ENCODE results near the gene TMEM51. TPM values are rescaled to one million over a fixed set of nuclear protein-coding genes. Genes with fewer than 3 reads are reported as not detected.

The TMEM51 gene
- total RNA-seq, 1 donor from 2014 or later = 1.9 TPM

DNA sequence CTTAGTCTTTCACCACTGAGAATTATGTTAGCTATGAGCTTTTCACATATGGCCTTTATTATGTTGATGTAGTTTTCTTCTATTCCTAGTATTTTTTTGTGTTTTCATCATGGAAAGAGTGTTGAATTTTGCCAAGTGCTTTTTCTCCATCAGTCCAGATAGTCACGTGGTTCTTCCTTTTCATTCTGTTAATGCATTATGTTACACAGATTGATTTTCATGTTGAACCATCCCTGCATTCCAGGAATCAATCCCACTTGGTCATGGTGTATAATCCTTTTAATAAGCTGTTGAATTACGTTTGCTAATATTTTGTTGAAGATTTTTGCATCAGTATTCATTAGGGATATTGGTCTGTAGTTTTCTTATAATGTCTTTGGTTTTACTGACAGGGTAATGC is 111.2 kb downstream of the TMEM51 start:
- Mint-ChIP-seq H3K9me3 (ENCODE audit: low read depth) (peaks cover 9% of the 10 kb centered on the region), H3K4me3 (ENCODE audit: unreplicated experiment) (no peak overlapping the region), H3K4me1 (ENCODE audit: low read depth) (peaks cover 9% of the 10 kb centered on the region), H3K27me3 (ENCODE audit: low read depth) (peaks cover 6% of the 10 kb centered on the region), H3K36me3 (ENCODE audit: low read depth) (peaks cover 2% of the 10 kb centered on the region), H3K27ac (ENCODE audit: unreplicated experiment) (no peak overlapping the region)
- DNase-seq (ENCODE audit: low spot score) = no peak
- TF ChIP-seq, protein P1, sequence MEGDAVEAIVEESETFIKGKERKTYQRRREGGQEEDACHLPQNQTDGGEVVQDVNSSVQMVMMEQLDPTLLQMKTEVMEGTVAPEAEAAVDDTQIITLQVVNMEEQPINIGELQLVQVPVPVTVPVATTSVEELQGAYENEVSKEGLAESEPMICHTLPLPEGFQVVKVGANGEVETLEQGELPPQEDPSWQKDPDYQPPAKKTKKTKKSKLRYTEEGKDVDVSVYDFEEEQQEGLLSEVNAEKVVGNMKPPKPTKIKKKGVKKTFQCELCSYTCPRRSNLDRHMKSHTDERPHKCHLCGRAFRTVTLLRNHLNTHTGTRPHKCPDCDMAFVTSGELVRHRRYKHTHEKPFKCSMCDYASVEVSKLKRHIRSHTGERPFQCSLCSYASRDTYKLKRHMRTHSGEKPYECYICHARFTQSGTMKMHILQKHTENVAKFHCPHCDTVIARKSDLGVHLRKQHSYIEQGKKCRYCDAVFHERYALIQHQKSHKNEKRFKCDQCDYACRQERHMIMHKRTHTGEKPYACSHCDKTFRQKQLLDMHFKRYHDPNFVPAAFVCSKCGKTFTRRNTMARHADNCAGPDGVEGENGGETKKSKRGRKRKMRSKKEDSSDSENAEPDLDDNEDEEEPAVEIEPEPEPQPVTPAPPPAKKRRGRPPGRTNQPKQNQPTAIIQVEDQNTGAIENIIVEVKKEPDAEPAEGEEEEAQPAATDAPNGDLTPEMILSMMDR (IDR thresholded peaks at IDR 0.05) = no peak

Other genes with a start within 250 kb of the TMEM51 start
- gene FHAD1, start 93.5 kb downstream of the TMEM51 start, total RNA-seq = not detected in 3 replicates

Data from chondrocyte (in vitro differentiated cells).